ENCODE measurements around the gene VAPA. TPM values are rescaled to one million over a fixed set of nuclear protein-coding genes. Genes with fewer than 3 reads are reported as not detected.

Gene VAPA
- total and polyA plus RNA-seq, 2 donors (not counting 3 experiments of a cell fraction or from before 2014, with no cell fraction given): 105 to 163 TPM

- no peak for DNase-seq (ENCODE audit: low read depth, low spot score)
- POLR2A ChIA-PET: no interaction called here
- dilution Hi-C loops (cut with MboI; ENCODE audit: extremely low pct_ligation_motif_present, low sequenced_read_pairs): loop anchor here (25.0 kb wide), 1 partner anchor 528 kb away; no protein-coding TSS in a partner anchor
- Histone ChIP-seq H3K36me3 (ENCODE audit: control insufficient read depth in 2 of 2, extremely low read depth in 1 of 2, insufficient read depth in 2 of 2, low read length in 2 of 2) (no peaks in the 10 kb centered on the region), H3K9me1 (replicated peaks; ENCODE audit: control insufficient read depth, extremely low read depth, insufficient read depth, low read length) (no peaks in the 10 kb centered on the region), H3K27ac (ENCODE audit: insufficient read depth, low read depth, low read length) (no peak overlapping the region), H3K4me2 (ENCODE audit: insufficient read depth, low read length) (no peak overlapping the region), H3K4me3 (replicated peaks in 1 of 3; ENCODE audit: insufficient read depth in 1 of 3, low read depth in 1 of 3, low read length in 3 of 3) (no peak overlapping the region), H3K9ac (replicated peaks; ENCODE audit: extremely low read depth, insufficient read depth, low read length) (no peak overlapping the region), H3K4me1 (ENCODE audit: control insufficient read depth, extremely low read depth, insufficient read depth, low read length) (no peaks in the 10 kb centered on the region), H3K79me2 (ENCODE audit: control insufficient read depth, insufficient read depth, low read length) (no peaks in the 10 kb centered on the region), H4K20me1 (replicated peaks; ENCODE audit: control insufficient read depth, extremely low read depth, insufficient read depth, low read length) (no peaks in the 10 kb centered on the region), H2AFZ (ENCODE audit: low read depth, low read length) (no peak overlapping the region), H3K9me3 (replicated peaks; ENCODE audit: control insufficient read depth, insufficient read depth, low read length) (no peaks in the 10 kb centered on the region), H3K27me3 (ENCODE audit: control insufficient read depth in 2 of 2, insufficient read depth in 2 of 2, low read length in 2 of 2) (peaks cover 12 to 14% of the 10 kb centered on the region in 2 experiments)
- no peak for FAIRE-seq
- CTCF ChIA-PET: interaction anchor here (2.0 kb wide), 1 partner anchor 536 kb away, joined by 4 read pairs; no protein-coding TSS in a partner anchor
- TF ChIP-seq MYC (IDR thresholded peaks at IDR 0.05; ENCODE audit: low read depth, low read length): no peak
- TF ChIP-seq POLR2AphosphoS5 (IDR thresholded peaks at IDR 0.05; ENCODE audit: insufficient read depth, low read depth, low read length): no peak
- no peak for TF ChIP-seq FOS (IDR thresholded peaks at IDR 0.05; ENCODE audit: borderline replicate concordance, insufficient read depth, low read length)
- TF ChIP-seq JUN (IDR thresholded peaks at IDR 0.05; ENCODE audit: borderline replicate concordance, insufficient read depth, insufficient read length, low read depth): no peak
- no peak for TF ChIP-seq CTCF (IDR thresholded peaks at IDR 0.05; ENCODE audit: extremely low read depth in 1 of 2, insufficient read depth in 1 of 2, low read depth in 1 of 2, low read length in 2 of 2)
- TF ChIP-seq GATA2 (IDR thresholded peaks at IDR 0.05; ENCODE audit: insufficient read depth, insufficient read length, low read depth, low read length): no peak
- no peak for TF ChIP-seq MAX (IDR thresholded peaks at IDR 0.05; ENCODE audit: insufficient read depth, insufficient read length)
- TF ChIP-seq POLR2A (IDR thresholded peaks at IDR 0.05; ENCODE audit: low read depth, low read length): no peak
- no peak for TF ChIP-seq EZH2 (IDR thresholded peaks at IDR 0.05; ENCODE audit: borderline replicate concordance, low read depth, low read length, severe bottlenecking)
- intact Hi-C loops (cut with micrococcal nuclease): no loop called here
- no TSS peak for BruUV-seq (replicated peaks)
Observed at GRCh38 chr18:9984080-9984479, 70.3 kb downstream of the VAPA start.
